ENCODE results near the gene SQOR.
"Not testable (repeated sequence)": the region's sequence is repeated elsewhere in the genome, so short reads cannot be mapped to it uniquely, and the experiment has no call there.

SQOR gene

DNA sequence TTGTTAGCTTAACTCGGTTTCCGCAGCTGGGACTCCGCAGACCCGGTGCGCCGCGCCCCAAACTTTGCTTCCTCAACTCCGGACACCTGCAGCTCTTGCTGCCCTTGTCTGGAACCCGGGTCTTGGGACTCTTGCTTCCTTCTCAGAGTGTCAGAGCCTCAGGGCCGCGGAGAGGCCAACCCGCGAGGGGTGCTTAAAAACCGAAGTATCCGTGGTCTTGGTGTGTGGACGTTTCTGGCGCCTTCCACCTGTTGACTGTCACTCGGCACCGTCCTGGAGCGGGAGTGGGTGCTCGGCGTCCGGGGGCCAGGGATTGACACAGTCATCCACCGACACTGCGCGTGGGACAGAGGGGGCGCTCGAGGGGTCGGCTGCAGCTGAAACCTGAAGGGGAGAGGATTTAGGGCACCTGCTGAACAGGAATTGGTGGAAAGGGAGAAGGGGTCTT, 386 bp downstream of the SQOR start:
- DNase-seq, result peak; percentile 60

DNA sequence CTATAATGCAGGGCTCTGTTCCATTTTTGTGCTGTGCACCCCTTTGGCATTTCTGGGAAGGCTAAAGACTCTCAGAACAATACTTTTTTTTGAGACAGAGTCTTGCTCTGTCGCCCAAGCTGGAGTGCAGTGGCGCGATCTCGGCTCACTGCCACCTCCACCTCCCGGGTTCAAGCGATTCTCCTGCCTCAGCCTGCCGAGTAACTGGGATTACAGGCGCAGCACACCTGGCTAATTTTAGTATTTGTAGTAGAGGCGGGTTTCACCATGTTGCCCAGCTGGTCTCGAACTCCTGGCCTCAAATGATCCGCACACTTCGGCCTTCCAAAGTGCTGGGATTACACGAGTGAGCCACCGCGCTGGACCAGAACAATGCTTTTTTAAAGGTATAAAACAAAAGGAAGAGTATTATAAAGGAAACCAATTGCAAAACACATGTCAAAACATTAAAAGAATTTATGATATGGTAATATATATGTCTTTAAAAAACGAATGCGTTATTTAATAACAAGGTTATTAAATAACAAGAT, 999 bp downstream of the SQOR start:
- DNase-seq, result no peak

DNA sequence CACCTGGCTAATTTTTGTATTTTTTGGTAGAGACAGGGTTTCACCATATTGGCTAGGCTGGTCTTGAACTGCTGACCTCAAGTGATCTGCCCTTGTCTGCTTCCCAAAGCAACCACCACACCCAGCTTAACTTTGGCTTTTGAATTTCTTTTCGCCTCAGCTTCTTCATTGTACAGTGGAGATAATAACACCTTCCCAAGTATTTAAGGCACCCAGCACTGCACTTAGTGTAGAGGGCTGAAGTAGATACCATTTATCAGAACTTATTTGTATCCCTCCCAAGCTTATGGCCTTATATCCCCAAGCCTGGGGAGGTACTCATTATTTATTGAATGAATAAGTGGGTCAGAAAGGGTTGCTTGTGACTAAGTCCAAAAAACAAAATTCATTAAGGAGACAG, 2.3 kb downstream of the SQOR start:
- DNase-seq, result no peak

DNA sequence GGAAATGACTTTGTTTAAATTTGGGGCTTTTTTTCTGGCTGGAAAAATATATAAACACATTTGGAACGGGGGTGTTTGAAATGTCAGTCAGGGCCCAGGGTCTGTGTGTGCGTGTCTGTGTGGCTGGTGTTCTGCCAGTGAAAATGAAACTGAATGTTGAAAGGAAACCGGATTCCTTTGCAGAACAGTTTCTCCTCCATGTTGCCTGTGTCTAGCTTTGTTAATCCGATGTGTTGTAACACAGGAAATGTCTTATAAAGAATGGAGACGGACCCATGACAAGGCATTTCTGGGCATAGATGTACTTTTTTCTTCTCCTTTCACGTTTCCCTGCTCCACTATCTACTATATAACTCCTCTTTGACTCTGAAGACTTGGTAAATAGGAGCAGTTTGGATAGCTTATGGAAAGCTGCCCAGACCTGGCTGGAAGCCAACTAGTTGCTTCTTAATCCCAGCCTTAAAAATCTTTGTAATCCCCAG, 2.8 kb downstream of the SQOR start:
- peak; percentile 36 for DNase-seq

DNA sequence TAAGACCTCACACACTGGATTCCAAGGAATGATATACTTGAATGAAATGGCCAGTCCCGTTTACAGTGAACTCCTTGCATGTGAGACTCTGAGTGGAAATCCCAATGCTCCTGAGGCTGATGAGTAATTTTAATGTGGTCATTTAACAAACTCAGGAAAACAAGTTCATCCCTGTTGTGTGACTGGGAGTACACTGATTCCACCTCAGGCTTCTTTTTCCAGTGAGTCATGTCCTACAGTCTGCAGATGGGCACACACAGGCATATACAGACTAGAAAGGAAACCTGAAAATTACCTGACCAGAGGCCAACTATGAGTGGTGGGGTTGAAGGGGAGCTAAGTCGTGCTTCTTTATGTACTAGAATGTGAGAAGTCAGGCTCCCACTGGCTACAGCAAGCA, 5.8 kb downstream of the SQOR start:
- no peak for DNase-seq

DNA sequence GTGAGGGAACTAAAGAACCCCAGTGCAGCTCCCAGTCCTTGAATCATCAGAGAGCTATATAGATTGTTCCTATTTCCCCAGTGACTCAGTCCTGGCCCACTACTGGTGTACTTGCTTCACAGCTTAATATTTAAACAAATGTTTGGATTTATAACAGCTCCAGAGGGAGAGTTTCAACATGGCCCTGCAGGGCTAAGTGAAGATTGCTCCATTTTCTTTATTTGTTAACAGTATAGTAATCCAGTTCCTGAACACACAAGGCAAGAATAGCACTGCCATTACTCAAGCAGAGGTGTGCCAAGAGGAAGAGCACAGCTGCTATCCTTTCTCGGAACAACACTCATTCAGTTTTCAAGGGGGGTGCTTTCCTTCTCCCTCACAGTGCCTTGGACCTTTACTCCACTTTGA, 6.5 kb downstream of the SQOR start:
- DNase-seq, result no peak

DNA sequence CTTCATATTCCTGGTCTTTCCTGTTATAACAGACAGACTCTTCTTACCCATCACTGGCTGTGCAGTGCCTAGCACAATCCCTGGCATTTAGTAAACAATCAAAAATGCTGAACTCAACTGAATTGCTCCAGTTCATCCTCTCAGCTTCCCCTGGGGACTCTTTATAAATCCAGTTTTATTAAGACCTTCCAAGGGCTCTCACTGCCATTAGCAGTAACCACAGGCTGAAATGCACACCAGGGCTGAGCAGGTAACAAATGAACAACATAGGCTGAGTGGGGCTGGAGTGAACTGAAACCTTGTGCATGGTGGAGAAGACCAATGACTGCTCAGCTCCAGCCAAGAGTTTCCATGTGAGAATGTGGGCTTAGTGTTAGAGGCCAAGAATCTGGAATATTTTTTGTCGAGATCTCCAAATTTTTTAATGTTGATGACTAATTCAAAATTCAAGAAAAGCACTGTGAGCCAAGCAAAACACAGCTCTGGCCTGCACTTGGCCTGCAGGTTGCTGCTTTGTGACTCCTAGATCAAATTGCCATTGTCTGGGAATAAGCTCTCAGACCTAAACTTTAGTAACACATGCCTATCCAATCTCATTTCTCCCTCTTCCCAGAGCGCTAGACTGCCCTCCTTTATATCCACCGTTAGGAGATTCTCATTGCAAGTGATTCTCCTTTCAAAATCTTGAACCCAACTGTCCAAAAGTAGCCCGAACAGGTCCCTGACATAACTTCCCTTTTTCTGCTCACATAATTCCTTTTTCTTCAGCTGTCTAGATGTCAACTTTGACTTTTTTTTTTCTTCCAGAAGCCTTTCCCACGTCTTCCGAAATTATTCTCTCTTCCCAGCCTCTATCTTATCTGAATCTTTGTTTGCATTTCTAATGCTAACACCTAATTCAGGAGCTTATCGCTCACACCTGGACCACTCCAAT, 7.4 kb downstream of the SQOR start:
- DNase-seq, result no peak

DNA sequence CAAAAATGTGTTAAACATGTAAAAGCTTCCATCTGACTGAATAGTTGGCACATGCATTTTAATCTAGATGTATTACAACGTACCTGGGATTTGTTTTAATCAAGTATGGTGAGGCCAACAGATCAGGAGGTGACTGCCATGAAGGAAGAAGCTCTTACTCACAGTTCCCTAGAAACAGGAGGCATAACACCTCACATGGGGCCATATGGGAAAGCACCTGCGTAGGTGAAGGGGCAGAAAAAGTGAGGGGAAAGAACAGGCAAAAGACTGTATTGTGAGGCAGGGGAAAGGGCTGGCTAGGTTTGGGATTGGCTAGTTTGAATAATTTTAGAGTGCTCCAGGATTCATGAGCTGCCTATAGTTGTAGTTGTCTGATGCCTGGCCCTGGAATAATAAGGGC, 9.6 kb downstream of the SQOR start:
- DNase-seq, result no peak

DNA sequence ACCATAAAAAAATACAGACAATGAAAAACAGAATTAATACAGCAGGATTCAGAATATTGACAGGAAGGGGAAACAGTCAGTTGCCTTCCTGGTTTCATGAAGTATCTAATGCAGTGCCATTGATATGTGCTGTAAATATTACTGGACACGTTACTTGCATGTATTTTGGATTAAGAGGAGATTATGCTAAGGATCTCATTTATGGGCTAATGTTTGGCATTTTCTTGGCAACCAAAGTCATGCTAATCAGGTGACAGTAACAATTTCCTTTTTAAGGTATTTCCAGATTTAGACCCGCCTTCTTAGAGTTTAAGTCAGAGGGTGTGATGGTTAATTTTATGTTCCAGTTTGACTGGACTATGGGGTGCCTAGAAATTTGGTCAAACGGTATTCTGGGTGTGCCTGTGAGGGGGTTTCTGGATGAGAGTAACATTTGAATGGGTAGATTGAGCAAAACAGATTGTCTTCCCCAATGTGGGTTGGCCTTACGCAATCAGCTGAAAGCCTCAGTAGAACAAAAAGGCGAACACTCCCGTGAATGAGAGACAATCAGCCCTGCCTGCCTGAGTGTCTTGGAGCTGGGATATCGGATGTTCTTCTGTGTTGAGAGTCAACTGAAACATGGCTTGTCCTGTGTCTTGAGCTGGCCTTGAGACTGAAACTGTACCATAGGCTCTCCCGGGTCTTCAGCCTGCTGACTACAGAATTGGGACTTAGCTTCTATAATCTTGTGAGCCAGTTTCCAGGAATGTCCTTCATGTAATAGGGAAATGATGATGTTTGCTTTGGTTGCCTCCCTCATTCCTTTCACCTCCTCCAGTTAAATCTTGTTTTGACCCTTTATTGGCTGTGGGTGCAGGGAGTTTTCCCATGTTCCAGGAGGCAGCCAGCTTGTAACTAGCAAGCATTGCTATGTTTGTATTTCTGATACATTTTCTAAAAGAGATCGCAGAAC, 10.5 kb downstream of the SQOR start:
- DNase-seq, result no peak

DNA sequence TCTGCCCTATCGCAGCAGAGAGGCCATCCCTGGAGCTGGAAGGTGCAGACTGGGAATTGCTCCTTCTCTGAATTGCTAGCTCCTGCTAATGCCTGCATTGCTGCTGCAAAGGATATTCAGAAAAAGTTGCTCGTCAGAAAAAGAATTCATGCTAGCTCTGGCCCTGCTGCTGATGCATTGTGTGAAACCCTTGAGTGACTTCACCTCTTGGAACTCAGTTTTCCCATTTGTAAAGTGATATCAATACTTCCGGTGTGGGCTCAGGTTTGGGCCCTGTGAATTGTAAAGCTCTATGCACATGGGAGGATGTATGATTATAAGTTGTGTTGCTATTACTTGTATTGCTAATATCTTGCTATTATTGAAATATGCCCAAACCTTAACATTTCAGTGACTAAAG, 11.4 kb downstream of the SQOR start:
- no peak for DNase-seq

DNA sequence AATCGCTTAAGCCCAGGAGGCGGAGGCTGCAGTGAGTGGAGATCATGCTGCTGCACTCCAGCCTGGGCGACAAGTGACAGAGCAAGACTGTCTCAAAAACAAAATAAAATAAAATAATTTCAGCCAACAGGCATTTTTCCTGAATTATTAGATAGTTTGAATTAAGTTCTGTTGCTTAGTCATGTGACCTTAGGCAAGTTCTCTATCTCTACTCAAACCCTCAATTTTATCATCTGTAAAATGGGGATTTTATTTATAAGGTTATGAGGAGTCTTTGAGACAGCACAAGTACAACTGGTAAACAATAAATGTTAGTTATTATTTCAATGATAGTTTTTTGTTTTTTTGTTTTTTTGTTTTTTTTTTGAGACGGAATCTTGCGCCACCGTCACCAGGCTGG, 13.0 kb downstream of the SQOR start:
- no peak for DNase-seq

DNA sequence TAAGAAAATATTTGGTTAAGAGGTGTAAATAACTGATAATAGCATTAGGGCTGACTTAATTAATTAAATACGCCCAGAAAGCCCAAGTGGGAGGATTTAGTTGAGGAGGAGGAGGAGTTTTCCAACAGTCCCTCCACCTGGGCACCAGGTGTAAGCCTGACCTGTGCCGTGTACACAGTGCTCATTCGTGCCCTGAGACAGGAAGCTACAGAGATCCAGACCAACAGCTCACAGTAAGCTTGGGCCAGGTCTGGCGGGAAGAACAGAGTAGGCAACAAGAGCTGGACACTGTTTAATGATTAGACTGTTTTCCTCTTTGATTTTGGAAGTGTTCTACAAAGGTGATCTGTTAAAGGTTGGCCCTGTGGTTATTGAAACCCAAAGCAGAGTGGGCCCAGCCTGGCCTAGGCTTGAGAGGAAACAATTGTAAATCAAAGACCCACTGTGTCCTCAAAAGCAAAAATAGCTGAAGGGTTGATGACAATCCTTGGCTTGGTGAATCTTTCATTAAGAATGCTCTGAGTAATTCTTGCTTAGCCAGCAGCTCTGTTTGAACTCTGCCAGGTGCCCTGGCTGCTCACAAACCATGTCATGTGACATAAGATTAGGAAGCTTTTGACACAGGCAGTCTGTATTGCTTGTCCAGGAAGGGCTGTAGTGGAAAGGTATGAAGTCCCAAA, 13.8 kb downstream of the SQOR start:
- DNase-seq, result no peak

DNA sequence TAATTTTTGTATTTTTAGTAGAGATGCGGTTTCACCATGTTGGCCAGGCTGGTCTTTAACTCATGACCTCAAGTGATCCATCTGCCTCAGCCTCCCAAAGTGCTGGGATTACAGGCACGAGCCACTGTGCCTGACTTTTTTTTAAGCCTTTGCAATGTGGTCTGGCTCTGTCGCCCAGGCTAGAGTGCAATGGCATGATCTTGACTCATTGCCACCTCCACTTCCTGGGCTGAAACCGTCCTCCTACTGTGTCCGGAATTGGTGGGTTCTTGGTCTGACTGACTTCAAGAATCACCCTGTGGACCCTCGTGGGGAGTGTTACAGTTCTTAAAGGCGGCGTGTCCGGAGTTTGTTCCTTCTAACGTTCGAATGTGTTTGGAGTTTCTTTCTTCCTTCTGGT, 15.2 kb downstream of the SQOR start:
- not testable (repeated sequence) for DNase-seq

DNA sequence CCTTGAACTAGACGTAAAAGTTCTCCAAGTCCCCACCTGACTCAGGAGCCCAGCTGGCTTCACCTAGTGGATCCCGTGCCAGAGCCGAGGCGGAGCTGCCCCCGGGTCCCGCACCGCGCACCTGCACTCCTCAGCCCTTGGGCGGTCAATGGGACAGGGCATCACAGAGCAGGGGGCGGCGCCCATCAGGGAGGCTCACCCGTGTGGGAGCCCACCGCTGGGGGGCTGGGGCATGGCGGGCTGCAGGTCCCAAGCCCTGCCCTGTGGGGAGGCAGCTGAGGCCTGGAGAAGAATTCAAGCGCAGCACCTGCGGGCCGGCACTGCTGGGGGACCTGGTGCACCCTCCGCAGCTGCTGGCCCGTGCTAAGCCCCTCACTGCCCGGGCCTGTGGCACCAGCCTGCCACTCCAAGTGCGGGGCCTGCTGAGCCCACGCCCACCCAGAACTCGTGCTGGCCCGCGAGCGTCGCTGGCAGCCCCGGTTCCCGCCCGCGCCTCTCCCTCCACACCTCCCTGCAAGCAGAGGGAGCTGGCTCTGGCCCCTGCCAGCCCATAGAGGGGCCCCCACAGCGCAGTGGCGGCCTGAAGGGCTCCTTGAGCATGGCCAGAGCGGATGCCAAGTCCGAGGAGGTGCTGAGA, 16.2 kb downstream of the SQOR start:
- DNase-seq, result no peak

DNA sequence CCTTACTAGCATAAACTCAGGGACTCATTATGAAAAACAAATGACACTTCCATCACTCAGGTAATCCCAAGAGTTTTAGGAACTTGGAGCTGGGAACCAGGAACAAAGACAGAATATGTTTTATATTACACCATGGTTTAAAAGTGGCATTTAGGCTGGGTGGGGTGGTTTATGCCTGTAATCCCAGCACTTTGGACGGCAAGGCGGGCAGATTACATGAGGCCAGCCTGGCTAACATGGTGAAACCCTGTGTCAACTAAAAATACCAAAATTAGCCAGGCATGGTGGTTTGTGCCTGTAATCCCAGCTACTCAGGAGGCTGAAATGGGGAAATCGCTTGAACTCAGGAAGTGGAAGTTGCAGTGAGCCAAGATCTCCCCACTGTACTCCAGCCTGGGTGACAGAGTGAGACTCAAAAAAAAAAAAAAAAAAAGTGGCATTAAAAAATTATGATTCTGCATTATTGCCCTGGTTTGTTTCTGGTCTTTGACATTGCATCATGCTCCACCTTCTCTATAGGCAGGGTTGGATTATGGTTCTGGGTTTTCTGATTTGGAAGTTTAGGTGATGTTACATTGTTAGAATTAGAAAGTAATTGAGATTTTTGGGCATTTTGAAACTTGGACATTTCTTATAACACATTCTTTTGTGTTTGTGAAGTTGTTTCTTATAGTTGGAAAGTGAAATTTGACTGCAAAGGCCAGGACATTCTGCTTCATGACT, 19.0 kb downstream of the SQOR start:
- DNase-seq, result no peak

DNA sequence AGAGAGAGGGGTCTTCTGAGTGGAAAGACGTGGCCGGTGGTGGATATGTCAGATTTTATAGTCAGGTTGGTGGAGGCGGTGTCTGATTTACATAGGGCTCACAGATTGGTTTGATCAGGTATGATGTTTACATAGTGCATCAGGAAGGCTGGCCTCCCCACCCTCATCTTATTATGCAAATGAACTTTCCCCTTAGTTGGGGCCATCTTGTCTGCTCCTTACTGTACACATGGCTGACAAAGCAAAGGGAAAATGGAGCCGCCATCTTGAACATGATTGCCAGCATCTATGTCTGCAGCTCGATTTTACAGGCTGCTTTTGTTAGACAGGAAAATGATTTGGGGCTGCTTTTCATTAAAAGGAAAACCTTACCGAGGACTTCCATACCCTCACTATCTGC, 19.9 kb downstream of the SQOR start:
- no peak for DNase-seq

DNA sequence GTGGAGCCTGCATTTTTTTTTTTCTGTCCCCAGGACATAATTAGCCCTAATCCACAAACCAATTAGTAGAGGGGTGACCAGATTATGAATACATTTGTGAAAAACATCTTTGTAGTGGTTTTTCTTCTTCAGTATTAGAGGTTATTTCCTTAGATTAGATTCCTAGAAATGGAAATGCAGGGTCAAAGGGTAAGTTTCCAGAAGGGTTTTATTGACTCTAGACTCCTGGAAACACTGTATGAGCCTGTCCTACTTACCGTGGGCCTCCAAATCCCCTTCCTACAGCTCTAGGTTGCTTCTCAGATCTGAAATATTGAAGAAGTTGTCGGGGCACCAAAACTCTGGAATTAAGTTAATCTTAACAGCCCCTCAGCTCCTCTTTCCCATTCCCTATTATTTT, 22.4 kb downstream of the SQOR start:
- no peak for DNase-seq

DNA sequence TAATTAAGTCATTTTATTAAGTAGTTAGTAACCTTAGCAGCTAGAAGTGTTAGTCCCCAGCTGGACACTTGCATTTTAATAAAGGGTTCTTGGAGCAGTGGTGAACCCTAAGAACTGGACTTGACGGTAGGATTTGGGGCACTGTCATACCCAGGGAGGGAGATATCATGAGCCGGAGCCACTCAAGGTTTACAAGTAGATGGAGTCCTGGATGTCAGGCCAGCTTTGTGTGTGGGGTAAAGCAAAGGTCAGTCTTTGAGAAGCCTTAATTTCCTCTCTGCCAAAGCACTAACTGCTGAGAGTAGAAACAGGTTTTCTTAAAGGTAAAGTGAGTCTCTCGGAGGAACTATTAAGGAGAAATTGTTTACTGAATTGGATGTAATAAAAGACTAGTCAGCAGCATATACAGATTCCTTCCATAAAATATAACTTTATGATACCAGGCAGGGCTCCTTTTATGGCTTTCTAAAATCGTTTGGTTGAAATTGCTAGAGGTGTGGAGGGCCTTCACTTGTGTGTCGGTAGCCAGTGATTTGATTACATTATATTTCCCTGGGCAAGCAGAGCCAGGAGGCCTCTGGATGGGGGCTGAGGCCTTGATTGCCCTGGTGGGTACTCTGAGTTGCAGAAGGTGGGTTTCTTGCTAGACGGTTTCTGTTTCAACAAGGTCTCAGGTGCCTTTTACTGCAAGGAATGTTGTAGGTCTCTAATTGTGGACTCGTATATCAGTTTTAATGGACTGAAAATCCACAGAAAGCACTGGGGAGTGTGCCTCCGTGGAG, 23.1 kb downstream of the SQOR start:
- DNase-seq, result no peak

DNA sequence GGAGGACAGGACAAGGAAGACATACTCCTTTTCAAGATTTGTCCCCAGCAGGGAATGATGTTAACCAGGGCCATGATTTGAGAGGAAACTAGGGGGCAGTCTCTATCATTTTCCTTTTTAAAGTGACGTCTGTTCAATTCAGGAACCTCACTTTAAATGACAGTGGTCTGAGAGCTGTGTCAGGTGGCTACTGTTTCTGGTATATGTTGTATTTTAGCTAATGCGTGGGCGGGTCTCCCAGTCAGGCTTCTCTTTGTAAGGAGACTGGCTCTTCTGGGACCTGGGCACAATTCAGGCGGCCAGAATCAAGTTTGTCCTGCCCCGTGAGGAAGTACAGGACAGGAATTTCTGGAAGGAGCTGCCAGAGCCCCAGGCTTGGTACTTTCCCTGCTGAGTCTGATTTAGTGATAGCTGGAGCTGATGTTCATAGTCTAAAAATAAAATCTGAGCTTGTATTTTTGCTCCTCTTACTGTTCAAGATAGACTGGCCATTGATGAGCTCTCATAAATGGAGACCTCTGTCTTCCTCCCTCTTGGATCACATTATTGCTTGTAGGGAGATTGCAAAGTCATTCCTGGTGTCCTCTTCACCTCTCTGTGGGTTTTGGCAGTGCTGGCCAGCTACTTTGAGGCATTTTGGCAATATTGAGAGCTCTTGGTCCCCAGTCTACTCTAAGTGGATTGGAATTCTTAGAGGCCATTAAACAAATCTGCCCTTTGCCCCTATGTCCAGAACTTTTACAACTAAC, 25.6 kb downstream of the SQOR start:
- no peak for DNase-seq

DNA sequence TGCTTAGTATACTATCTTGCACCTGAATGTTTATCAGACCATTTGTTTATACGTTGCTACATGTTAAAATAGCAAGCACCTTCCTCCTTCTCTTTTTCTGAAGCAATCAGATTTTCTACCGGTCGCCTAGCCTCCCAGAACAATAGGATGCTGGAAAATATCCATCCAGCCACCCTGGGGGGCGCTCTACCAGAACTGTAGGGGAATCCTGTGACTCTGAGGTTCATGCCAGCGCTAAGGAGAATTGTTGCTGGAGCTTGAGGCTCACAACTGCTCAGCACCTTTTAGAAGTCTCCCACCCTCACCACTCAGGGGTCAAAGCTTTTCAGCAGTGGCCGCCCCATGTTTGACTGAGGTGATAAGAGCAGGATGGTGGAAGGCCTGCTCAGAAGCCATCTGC, 27.5 kb downstream of the SQOR start:
- DNase-seq, result no peak

All from effector CD4-positive, alpha-beta T cell (primary cell).